Astrocyte of the cerebellum (primary cell): ENCODE data around the gene USH1C.

ENCODE experiments used
- DNase-seq: peaks from one replicate; pipeline ENCODE4 v3.0.0-alpha.2; 2011; ENCODE audit warnings: low read depth
- H3K4me3 ChIP-seq: 2 replicates; pipeline ENCODE4 v1.5.1; 2011; ENCODE audit warnings: mild to moderate bottlenecking, low read depth, low read length, moderate library complexity
- in situ Hi-C: cut with HindIII; loops from 2 replicates; pipeline ENCODE4 v1.10.0; 2017; ENCODE audit warnings: low sequenced_read_pairs
- TF ChIP-seq, protein P1 (sequence below): IDR thresholded peaks from 2 replicates; pipeline ENCODE4 v1.5.1; 2012; ENCODE audit warnings: low read length, low read depth, moderate library complexity, mild to moderate bottlenecking; ENCODE audit errors: missing control alignments

Gene USH1C

DNA sequence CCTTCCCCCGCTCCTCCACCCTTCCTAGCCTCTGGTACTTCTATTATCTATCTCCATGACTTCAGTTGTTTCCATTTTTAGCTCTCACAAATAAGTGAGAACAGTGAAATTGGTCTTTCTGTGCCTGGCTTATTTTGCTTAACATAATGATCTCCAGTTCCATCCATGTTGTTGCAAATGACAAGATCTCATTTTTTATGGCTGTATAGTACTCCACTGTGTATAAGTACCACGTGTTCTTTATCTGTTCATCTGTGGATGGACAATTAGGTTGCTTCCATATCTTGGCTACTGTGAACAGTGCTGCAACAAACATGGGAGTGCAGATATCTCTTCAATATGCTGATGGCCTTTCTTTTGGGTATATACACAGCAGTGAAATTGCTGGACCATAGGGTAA, 60.7 kb downstream of the USH1C start:
- TF ChIP-seq, protein P1, sequence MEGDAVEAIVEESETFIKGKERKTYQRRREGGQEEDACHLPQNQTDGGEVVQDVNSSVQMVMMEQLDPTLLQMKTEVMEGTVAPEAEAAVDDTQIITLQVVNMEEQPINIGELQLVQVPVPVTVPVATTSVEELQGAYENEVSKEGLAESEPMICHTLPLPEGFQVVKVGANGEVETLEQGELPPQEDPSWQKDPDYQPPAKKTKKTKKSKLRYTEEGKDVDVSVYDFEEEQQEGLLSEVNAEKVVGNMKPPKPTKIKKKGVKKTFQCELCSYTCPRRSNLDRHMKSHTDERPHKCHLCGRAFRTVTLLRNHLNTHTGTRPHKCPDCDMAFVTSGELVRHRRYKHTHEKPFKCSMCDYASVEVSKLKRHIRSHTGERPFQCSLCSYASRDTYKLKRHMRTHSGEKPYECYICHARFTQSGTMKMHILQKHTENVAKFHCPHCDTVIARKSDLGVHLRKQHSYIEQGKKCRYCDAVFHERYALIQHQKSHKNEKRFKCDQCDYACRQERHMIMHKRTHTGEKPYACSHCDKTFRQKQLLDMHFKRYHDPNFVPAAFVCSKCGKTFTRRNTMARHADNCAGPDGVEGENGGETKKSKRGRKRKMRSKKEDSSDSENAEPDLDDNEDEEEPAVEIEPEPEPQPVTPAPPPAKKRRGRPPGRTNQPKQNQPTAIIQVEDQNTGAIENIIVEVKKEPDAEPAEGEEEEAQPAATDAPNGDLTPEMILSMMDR: no peak
- no peak overlapping the region for H3K4me3 ChIP-seq
- in situ Hi-C loops: no loop called here
- DNase-seq: no peak

DNA sequence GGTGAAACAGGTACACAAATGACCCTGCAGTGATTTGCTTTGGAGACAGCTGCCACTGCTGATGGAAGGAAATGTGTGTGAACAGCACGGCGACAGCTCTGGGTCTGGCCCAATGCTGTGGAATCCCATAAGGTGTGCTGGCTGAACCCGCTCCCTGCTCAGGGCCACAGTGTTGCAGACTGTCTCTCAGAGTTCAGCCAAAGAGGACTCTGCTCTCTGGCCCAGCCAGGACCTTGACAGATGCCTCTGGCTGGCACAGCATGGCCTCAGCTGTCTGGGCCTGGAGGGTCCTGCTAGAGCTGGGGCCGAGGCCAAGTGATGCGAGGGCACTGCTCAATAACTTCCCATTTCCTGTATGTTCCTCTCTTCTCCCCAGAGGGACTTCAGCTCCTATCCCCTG, 62.3 kb downstream of the USH1C start:
- no peak overlapping the region for H3K4me3 ChIP-seq
- TF ChIP-seq, protein P1: no peak
- in situ Hi-C loops: no loop called here
- no peak for DNase-seq

DNA sequence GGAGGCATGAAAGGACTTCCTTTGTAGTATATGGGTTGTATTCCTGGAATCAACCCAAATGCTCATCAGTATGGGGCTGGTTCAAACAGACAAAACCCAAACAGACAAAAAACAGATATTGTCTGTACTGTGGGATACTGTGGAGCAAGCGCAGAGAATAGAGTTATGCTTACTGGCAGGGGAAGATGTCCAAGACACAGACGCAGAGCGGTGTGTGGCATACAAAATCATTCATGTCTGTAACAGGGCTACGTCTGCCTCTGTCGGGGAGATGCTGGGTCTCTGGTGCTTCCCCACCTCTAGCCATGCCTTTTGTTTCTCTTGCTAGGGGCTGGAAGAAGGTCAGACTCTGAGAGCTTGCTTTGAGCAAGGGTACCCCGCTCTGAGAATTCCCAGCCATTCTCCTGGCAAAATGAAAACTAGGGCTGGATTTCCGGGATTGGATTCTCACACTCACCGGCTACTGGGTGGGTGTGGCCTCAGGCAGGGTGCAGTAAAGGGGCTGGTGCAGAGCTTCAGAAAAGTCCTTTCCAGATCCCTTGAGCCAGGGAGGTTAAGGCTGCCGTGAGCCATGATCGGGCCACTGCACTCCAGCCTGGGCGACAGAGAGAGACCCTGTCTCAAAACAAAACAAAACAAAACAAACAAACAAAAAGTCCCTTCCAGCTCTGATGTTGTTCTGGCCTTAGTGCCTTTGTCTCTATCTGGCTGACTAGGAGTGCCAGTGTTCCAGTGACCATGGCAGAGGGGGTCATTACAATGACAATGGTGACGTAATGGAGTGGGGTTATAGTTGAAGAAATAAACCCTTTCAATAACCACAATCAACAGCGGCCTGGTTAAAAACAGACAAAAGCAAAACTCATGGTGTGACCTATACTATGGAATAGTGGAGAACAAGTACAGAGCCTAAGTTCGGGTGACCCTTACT, 64.7 kb downstream of the USH1C start:
- no peak for DNase-seq
- in situ Hi-C loops: no loop called here
- TF ChIP-seq, protein P1: no peak
- H3K4me3 ChIP-seq: no peak overlapping the region

DNA sequence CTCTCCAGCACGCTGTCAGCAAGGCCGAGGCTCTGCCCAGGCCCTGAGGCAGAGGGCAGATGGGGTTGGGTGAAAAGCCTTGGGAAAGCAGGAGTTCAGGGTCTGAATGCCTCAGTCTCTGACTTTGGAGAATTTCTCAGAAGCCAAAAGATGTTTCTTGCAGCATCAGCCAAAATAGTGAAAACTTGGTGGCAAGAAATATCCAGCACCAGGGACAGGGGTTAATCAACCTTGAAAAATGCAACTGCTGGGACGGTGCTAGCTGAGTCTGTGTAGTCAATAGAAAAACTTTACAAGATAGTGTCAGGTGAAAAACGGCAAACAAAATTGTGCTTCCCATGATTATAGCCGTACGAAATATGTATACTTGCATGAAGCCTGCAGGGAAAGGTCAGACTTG, 66.1 kb downstream of the USH1C start:
- in situ Hi-C loops: no loop called here
- TF ChIP-seq, protein P1: no peak
- no peak overlapping the region for H3K4me3 ChIP-seq
- DNase-seq: no peak

DNA sequence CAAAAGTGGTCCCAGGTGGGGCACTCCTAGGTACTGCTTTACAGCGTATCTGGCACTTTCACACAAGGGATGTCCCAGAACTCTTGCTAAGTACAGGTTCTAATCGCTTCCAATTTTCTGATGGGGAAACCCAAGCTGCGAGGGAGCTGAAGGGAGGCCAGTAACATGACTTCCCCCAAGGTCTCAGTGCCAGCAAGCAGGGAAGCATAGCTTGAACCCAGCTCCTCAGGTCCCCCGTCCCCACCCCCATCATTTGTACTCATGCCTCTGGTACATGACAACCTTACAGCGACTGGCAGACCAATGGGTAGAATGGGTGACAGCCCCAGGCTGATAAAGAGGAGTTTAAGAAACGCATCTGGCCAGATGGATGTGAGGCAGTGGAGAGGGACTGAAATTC, 66.9 kb downstream of the USH1C start:
- TF ChIP-seq, protein P1: no peak
- DNase-seq: no peak
- in situ Hi-C loops: no loop called here
- no peak overlapping the region for H3K4me3 ChIP-seq

DNA sequence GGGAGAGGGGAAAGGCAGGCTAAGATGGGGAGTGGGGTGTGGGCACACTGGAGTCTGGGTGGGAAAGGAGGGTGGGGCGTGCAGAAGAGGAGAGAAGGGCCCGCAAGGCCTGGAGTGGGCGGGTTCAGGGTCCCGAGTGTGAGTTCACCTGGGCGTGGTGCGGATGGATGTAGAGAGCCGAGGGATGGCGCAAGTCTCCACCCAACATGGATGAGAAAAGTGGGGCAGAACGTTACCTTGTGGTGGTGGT, 67.2 kb downstream of the USH1C start:
- in situ Hi-C loops: no loop called here
- H3K4me3 ChIP-seq: no peak overlapping the region
- no peak for DNase-seq
- TF ChIP-seq, protein P1: no peak
